ENCODE results near the gene USP54.
"Not testable (repeated sequence)": the region's sequence is repeated elsewhere in the genome, so short reads cannot be mapped to it uniquely, and the experiment has no call there.

The USP54 gene

DNA sequence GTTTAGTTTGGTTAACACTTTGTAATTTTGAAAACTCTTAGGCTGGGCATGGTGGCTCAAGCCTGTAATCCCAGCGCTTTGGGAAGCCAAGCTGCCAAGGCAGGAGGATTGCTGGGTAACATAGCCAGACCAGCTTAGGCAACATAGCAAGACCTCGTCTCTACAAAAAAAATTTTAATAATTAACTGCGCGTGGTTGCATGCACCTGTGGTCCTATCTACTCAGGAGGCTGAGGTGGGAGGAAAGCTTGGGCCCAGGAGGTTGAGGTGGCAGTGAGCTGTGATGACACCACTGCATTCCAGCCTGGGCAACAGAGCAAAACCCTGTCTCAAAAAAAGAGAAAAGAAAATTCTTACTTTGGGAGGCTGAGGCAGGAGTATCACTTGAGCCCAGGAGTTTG, 31.9 kb upstream of the USP54 start:
- H3K9me3 ChIP-seq (ENCODE audit: control insufficient read depth in 1 of 2, low read length in 2 of 2): no peaks in the 10 kb centered on the region
- no peak overlapping the region for H3K9ac ChIP-seq (ENCODE audit: low read depth in 1 of 2, low read length in 2 of 2)
- H3K36me3 ChIP-seq (ENCODE audit: control insufficient read depth in 1 of 2, insufficient read depth in 2 of 2, low read length in 2 of 2): no peaks in the 10 kb centered on the region
- no peak overlapping the region for H3K4me3 ChIP-seq (ENCODE audit: low read depth in 1 of 2, low read length in 2 of 2)
- H3K4me1 ChIP-seq (ENCODE audit: control insufficient read depth in 1 of 2, insufficient read depth in 2 of 2, low read length in 2 of 2): peaks cover 6 to 9% of the 10 kb centered on the region in 2 donors
- no peaks in the 10 kb centered on the region for H3K27me3 ChIP-seq (ENCODE audit: control insufficient read depth in 1 of 2, insufficient read depth in 2 of 2, low read length in 2 of 2)
- H3K27ac ChIP-seq (ENCODE audit: low read depth, low read length): no peak overlapping the region

- not testable (repeated sequence) for H3K4me3 ChIP-seq (ENCODE audit: low read depth in 1 of 2, low read length in 2 of 2); H3K4me1 ChIP-seq (ENCODE audit: control insufficient read depth in 1 of 2, insufficient read depth in 2 of 2, low read length in 2 of 2); H3K9me3 ChIP-seq (ENCODE audit: control insufficient read depth in 1 of 2, low read length in 2 of 2); H3K27ac ChIP-seq (ENCODE audit: low read depth, low read length); H3K27me3 ChIP-seq (ENCODE audit: control insufficient read depth in 1 of 2, insufficient read depth in 2 of 2, low read length in 2 of 2); H3K9ac ChIP-seq (ENCODE audit: low read depth in 1 of 2, low read length in 2 of 2); H3K36me3 ChIP-seq (ENCODE audit: control insufficient read depth in 1 of 2, insufficient read depth in 2 of 2, low read length in 2 of 2)
Observed at GRCh38 chr10:73620974-73621373, 29.8 kb upstream of the USP54 start.

GRCh38 chr10:73617143-73617542, 26.0 kb upstream of the USP54 start:
- H3K27me3 ChIP-seq (ENCODE audit: control insufficient read depth in 1 of 2, insufficient read depth in 2 of 2, low read length in 2 of 2); H3K4me3 ChIP-seq (ENCODE audit: low read depth in 1 of 2, low read length in 2 of 2); H3K27ac ChIP-seq (ENCODE audit: low read depth, low read length); H3K9me3 ChIP-seq (ENCODE audit: control insufficient read depth in 1 of 2, low read length in 2 of 2); H3K4me1 ChIP-seq (ENCODE audit: control insufficient read depth in 1 of 2, insufficient read depth in 2 of 2, low read length in 2 of 2); H3K36me3 ChIP-seq (ENCODE audit: control insufficient read depth in 1 of 2, insufficient read depth in 2 of 2, low read length in 2 of 2); H3K9ac ChIP-seq (ENCODE audit: low read depth in 1 of 2, low read length in 2 of 2): not testable (repeated sequence)

GRCh38 chr10:73614720-73615119, 23.6 kb upstream of the USP54 start:
- Histone ChIP-seq H3K27me3 (ENCODE audit: control insufficient read depth in 1 of 2, insufficient read depth in 2 of 2, low read length in 2 of 2) (no peaks in the 10 kb centered on the region), H3K4me1 (ENCODE audit: control insufficient read depth in 1 of 2, insufficient read depth in 2 of 2, low read length in 2 of 2) (no peaks in the 10 kb centered on the region), H3K36me3 (ENCODE audit: control insufficient read depth in 1 of 2, insufficient read depth in 2 of 2, low read length in 2 of 2) (no peaks in the 10 kb centered on the region), H3K4me3 (ENCODE audit: low read depth in 1 of 2, low read length in 2 of 2) (no peak overlapping the region), H3K27ac (ENCODE audit: low read depth, low read length) (no peak overlapping the region), H3K9ac (ENCODE audit: low read depth in 1 of 2, low read length in 2 of 2) (no peak overlapping the region), H3K9me3 (ENCODE audit: control insufficient read depth in 1 of 2, low read length in 2 of 2) (no peaks in the 10 kb centered on the region)

GRCh38 chr10:73609116-73609515, 18.0 kb upstream of the USP54 start:
- Histone ChIP-seq H3K9me3 (ENCODE audit: control insufficient read depth in 1 of 2, low read length in 2 of 2) (no peaks in the 10 kb centered on the region), H3K27ac (ENCODE audit: low read depth, low read length) (no peak overlapping the region), H3K4me3 (ENCODE audit: low read depth in 1 of 2, low read length in 2 of 2) (no peak overlapping the region), H3K27me3 (ENCODE audit: control insufficient read depth in 1 of 2, insufficient read depth in 2 of 2, low read length in 2 of 2) (no peaks in the 10 kb centered on the region), H3K36me3 (ENCODE audit: control insufficient read depth in 1 of 2, insufficient read depth in 2 of 2, low read length in 2 of 2) (no peaks in the 10 kb centered on the region), H3K4me1 (ENCODE audit: control insufficient read depth in 1 of 2, insufficient read depth in 2 of 2, low read length in 2 of 2) (no peaks in the 10 kb centered on the region), H3K9ac (ENCODE audit: low read depth in 1 of 2, low read length in 2 of 2) (no peak overlapping the region)

GRCh38 chr10:73601486-73601921, 10.4 kb upstream of the USP54 start:
- Histone ChIP-seq H3K36me3 (ENCODE audit: control insufficient read depth in 1 of 2, insufficient read depth in 2 of 2, low read length in 2 of 2) (no peaks in the 10 kb centered on the region), H3K9me3 (ENCODE audit: control insufficient read depth in 1 of 2, low read length in 2 of 2) (no peaks in the 10 kb centered on the region), H3K27me3 (ENCODE audit: control insufficient read depth in 1 of 2, insufficient read depth in 2 of 2, low read length in 2 of 2) (no peaks in the 10 kb centered on the region), H3K9ac (ENCODE audit: low read depth in 1 of 2, low read length in 2 of 2) (peak overlapping the region; percentile 13 to 41), H3K27ac (ENCODE audit: low read depth, low read length) (no peak overlapping the region), H3K4me1 (ENCODE audit: control insufficient read depth in 1 of 2, insufficient read depth in 2 of 2, low read length in 2 of 2) (peaks cover 4 to 6% of the 10 kb centered on the region in 2 donors), H3K4me3 (ENCODE audit: low read depth in 1 of 2, low read length in 2 of 2) (no peak overlapping the region)

DNA sequence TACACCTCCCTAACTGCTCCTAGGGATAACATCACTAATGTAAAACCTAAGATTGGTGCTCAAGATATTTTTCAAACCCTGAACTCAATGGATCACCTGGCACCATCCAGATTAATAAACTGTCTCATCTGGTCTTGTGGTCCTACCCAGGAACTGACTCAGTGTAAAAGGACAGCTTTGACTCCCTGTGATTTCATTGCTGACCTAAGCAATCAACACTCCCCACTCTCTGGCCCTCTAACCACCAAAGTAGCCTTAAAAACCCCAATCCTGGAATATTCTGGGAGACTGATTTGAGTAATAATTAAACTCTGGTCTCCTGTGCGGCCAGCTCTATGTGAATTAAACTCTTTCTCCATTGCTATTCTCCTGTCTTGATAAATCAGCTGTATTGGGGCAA, 6.2 kb upstream of the USP54 start:
- Histone ChIP-seq H3K4me3 (ENCODE audit: low read depth in 1 of 2, low read length in 2 of 2) (no peak overlapping the region), H3K9ac (ENCODE audit: low read depth in 1 of 2, low read length in 2 of 2) (no peak overlapping the region), H3K9me3 (ENCODE audit: control insufficient read depth in 1 of 2, low read length in 2 of 2) (no peaks in the 10 kb centered on the region), H3K27ac (ENCODE audit: low read depth, low read length) (no peak overlapping the region), H3K27me3 (ENCODE audit: control insufficient read depth in 1 of 2, insufficient read depth in 2 of 2, low read length in 2 of 2) (no peaks in the 10 kb centered on the region), H3K36me3 (ENCODE audit: control insufficient read depth in 1 of 2, insufficient read depth in 2 of 2, low read length in 2 of 2) (no peaks in the 10 kb centered on the region), H3K4me1 (ENCODE audit: control insufficient read depth in 1 of 2, insufficient read depth in 2 of 2, low read length in 2 of 2) (peaks cover 4 to 12% of the 10 kb centered on the region in 2 donors)

GRCh38 chr10:73593812-73594211, 2.7 kb upstream of the USP54 start:
- Histone ChIP-seq H3K27me3 (ENCODE audit: control insufficient read depth in 1 of 2, insufficient read depth in 2 of 2, low read length in 2 of 2) (no peaks in the 10 kb centered on the region), H3K27ac (ENCODE audit: low read depth, low read length) (no peak overlapping the region), H3K9me3 (ENCODE audit: control insufficient read depth in 1 of 2, low read length in 2 of 2) (no peaks in the 10 kb centered on the region), H3K4me3 (ENCODE audit: low read depth in 1 of 2, low read length in 2 of 2) (no peak overlapping the region), H3K9ac (ENCODE audit: low read depth in 1 of 2, low read length in 2 of 2) (no peak overlapping the region), H3K4me1 (ENCODE audit: control insufficient read depth in 1 of 2, insufficient read depth in 2 of 2, low read length in 2 of 2) (peaks cover 6 to 38% of the 10 kb centered on the region in 2 donors), H3K36me3 (ENCODE audit: control insufficient read depth in 1 of 2, insufficient read depth in 2 of 2, low read length in 2 of 2) (no peaks in the 10 kb centered on the region)

- Histone ChIP-seq H3K4me1 (ENCODE audit: control insufficient read depth in 1 of 2, insufficient read depth in 2 of 2, low read length in 2 of 2) (peaks cover 6 to 43% of the 10 kb centered on the region in 2 donors), H3K9me3 (ENCODE audit: control insufficient read depth in 1 of 2, low read length in 2 of 2) (no peaks in the 10 kb centered on the region), H3K9ac (ENCODE audit: low read depth in 1 of 2, low read length in 2 of 2) (no peak overlapping the region), H3K4me3 (ENCODE audit: low read depth in 1 of 2, low read length in 2 of 2) (no peak overlapping the region), H3K27ac (ENCODE audit: low read depth, low read length) (no peak overlapping the region), H3K36me3 (ENCODE audit: control insufficient read depth in 1 of 2, insufficient read depth in 2 of 2, low read length in 2 of 2) (no peaks in the 10 kb centered on the region), H3K27me3 (ENCODE audit: control insufficient read depth in 1 of 2, insufficient read depth in 2 of 2, low read length in 2 of 2) (no peaks in the 10 kb centered on the region)
Observed at GRCh38 chr10:73593110-73593509, 2.0 kb upstream of the USP54 start.

DNA sequence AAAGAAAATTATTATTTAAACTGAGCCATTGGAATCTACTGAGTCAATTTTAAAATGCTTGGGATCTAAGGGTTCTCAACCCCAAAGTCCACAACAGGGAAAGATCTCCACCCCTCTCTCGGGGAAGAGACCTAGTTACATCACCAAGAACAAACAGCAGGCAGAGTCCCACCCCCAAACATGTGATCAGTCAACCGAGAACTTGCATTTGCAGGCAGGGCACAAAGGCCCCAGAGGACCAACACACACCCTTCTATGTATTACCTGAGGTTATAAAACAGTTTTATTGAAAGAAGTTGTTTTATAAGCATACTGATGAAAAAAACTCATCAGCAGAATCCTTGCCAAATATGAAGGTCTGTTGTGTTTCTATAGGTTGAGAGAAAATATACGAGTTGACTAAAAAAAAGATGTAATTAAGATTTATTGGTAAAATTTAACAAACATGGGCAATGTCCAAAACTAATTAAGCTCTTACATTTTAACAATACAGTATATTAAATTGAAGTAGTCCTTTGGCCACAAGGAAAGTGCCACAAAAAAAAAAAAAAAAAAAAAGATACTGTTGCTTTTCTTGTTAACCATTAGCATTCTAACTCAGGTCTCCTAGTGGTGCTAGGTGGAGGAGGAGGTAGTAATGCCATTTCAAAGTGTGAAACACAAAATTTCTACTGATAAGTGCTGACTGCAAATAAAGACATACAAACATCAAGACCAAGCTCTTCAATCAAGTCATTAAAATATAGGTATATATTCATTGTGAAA, 975 bp upstream of the USP54 start:
- Histone ChIP-seq H3K4me3 (ENCODE audit: low read depth in 1 of 2, low read length in 2 of 2) (peak overlapping the region; percentile 33), H3K27ac (ENCODE audit: low read depth, low read length) (no peak overlapping the region), H3K4me1 (ENCODE audit: control insufficient read depth in 1 of 2, insufficient read depth in 2 of 2, low read length in 2 of 2) (peaks cover 6 to 46% of the 10 kb centered on the region in 2 donors), H3K36me3 (ENCODE audit: control insufficient read depth in 1 of 2, insufficient read depth in 2 of 2, low read length in 2 of 2) (no peaks in the 10 kb centered on the region), H3K9me3 (ENCODE audit: control insufficient read depth in 1 of 2, low read length in 2 of 2) (no peaks in the 10 kb centered on the region), H3K27me3 (ENCODE audit: control insufficient read depth in 1 of 2, insufficient read depth in 2 of 2, low read length in 2 of 2) (no peaks in the 10 kb centered on the region), H3K9ac (ENCODE audit: low read depth in 1 of 2, low read length in 2 of 2) (peak overlapping the region in 1 of 2 donors; percentile 53)

Measured in duodenal mucosa (tissue), 2 donors.